LNCaP clone FGC (cell line): ENCODE data around the gene NOLC1.
"Not testable (repeated sequence)": the region's sequence is repeated elsewhere in the genome, so short reads cannot be mapped to it uniquely, and the experiment has no call there.

ENCODE experiments used
- DNase-seq: peaks from one replicate; pipeline ENCODE4 v3.0.0-alpha.2; 2011; ENCODE audit warnings: low read depth
- H3K4me3 ChIP-seq: 2 replicates; pipeline ENCODE4 v1.5.1; 2011; ENCODE audit warnings: mild to moderate bottlenecking, low read depth, low read length, control low read depth
- CTCF ChIP-seq: IDR thresholded peaks from 2 replicates; pipeline ENCODE4 v1.5.1; 2012; ENCODE audit warnings: mild to moderate bottlenecking; ENCODE audit not compliant: control insufficient read depth, insufficient read depth; ENCODE audit errors: extremely low read depth

The NOLC1 gene

GRCh38 chr10:102175415-102175814, 23.2 kb downstream of the NOLC1 start:
- no peak for TF ChIP-seq CTCF
- no peak overlapping the region for H3K4me3 ChIP-seq
- DNase-seq = no peak

- DNase-seq = no peak
- TF ChIP-seq CTCF = no peak
Observed at GRCh38 chr10:102184606-102185005, 32.4 kb downstream of the NOLC1 start.

GRCh38 chr10:102185272-102185671, 33.1 kb downstream of the NOLC1 start:
- H3K4me3 ChIP-seq = no peak overlapping the region
- TF ChIP-seq CTCF = no peak
- no peak for DNase-seq

More at GRCh38 chr10:102184606-102185005, 32.4 kb downstream of the NOLC1 start:
- H3K4me3 ChIP-seq = no peak overlapping the region

- no peak for TF ChIP-seq CTCF
- H3K4me3 ChIP-seq = no peak overlapping the region
- no peak for DNase-seq
Observed at GRCh38 chr10:102185811-102186527, 33.8 kb downstream of the NOLC1 start.

GRCh38 chr10:102188298-102188940, 36.2 kb downstream of the NOLC1 start:
- no peak for DNase-seq
- H3K4me3 ChIP-seq = no peak overlapping the region
- TF ChIP-seq CTCF = no peak

- DNase-seq, H3K4me3 ChIP-seq: not testable (repeated sequence)
Observed at GRCh38 chr10:102188941-102189898, 37.0 kb downstream of the NOLC1 start.

- DNase-seq = no peak
- TF ChIP-seq CTCF = no peak
- no peak overlapping the region for H3K4me3 ChIP-seq
Observed at GRCh38 chr10:102191956-102192355, 39.8 kb downstream of the NOLC1 start.
